HG02678 (cell line): Measurements from ENCODE around the gene PSMA8.
"Not testable (repeated sequence)": the region's sequence is repeated elsewhere in the genome, so short reads cannot be mapped to it uniquely, and the experiment has no call there.

Experiments
- ATAC-seq: cut with Tn5 transposase; IDR thresholded peaks from one replicate; pipeline ENCODE4 v1.9.1; 2021; ENCODE audit warnings: mild to moderate bottlenecking, moderate library complexity; ENCODE audit not compliant: unreplicated experiment

Gene PSMA8

GRCh38 chr18:26133652-26134051, at the start of gene PSMA8:
Gene PSMA8 (plus strand): TSS chr18:26133869. CDS start chr18:26133966, 97 bp downstream.
- peak; percentile 73 for ATAC-seq

GRCh38 chr18:26085056-26085455, 48.6 kb upstream of the PSMA8 start:
- ATAC-seq: no peak

DNA sequence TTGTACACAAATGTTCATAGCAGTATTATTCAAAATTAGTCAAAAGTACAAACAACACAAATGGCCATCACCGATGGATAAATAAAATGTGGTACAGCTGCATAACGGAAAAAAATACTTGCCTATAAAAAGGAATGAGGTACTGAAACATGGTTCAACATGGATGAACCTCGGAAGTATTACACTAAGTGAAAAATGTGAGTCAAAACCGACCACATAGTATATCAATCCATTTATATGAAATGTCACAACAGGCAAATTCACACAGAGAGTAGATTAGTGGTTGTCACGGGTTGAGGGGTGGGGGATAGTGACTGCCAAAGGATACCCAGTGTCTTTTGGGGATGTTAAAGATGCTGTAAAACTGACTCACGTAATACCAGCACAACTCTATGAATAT, 46.7 kb upstream of the PSMA8 start:
- ATAC-seq: no peak

- no peak for ATAC-seq
Measured at GRCh38 chr18:26088487-26088886, 45.2 kb upstream of the PSMA8 start.

GRCh38 chr18:26089293-26090129, 44.2 kb upstream of the PSMA8 start:
- peak; percentile 11 for ATAC-seq

DNA sequence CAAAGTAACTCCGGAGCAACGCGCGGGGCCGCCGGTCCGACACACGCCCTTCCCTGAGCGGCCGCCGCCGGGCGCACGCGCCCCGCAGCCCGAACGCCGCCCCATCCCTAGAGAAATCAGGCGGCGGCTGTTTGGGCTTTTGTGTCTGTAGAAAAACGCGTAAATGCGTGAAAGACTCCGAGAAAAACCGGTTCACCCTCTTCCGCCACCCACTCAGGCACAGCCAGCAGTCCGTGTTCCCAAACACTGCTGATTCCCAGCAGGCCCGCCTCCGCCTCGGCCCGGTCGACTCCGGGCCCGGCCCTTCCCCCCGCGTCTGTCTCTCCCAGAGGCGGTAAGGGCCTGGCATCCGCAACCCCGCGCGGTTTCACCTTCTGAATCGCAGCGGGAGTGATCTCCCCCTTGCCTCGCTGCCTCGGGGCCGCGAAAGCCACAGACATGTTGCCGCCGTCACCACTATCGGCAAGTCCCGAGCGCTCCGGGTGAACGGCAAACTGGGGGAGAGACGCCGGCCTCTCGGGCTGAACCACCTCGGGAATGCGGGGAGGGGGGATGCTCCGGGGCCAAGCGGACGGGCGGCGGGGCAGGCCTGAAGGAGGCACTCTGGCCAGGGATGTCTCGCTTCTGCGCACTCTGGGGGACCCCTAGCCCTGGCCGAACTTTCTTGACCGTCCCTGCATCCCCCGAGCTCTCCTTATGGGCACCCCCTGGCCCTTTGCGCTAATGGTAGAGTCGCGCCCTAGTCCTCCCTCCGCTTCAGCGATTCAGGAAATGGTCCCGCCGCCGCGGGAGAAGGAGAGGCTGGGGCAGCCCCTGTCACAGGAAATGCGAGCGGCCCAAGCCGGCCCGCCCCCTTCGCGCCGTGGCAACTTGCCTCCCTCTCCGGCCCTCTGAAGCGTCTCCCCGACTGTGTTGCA, 43.3 kb upstream of the PSMA8 start, which contains the start of gene SS18:
TSS of gene SS18 (minus strand) at position 484 of the 917 bp plus-strand sequence. CDS start at position 440, 44 bp downstream.
- peak; percentile 76 for ATAC-seq

- ATAC-seq: peak; percentile 42
Measured at GRCh38 chr18:26091047-26091630, 42.5 kb upstream of the PSMA8 start.

- ATAC-seq: no peak
Measured at GRCh38 chr18:26096852-26097251, 36.8 kb upstream of the PSMA8 start.

GRCh38 chr18:26097563-26097962, 36.1 kb upstream of the PSMA8 start:
- ATAC-seq: no peak

DNA sequence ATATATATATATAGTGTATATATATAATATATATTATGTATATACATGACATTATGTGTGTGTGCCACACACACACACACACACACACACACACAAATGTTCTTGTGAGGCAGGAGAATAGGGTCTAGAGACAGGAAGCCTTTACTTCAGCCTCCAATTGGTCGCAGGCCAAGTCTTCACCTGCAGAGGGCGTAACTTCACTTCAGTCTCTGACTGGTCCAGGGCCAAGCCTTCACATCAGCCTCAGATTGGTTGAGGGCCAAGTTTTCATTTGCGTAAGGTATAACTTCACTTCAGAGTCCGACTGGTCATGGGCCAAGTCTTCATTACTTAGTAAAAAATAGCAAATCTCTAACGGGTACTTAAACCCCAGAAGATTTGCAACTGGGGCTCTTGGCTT, 30.1 kb upstream of the PSMA8 start:
- ATAC-seq: no peak

GRCh38 chr18:26104035-26104434, 29.6 kb upstream of the PSMA8 start:
- ATAC-seq: no peak

DNA sequence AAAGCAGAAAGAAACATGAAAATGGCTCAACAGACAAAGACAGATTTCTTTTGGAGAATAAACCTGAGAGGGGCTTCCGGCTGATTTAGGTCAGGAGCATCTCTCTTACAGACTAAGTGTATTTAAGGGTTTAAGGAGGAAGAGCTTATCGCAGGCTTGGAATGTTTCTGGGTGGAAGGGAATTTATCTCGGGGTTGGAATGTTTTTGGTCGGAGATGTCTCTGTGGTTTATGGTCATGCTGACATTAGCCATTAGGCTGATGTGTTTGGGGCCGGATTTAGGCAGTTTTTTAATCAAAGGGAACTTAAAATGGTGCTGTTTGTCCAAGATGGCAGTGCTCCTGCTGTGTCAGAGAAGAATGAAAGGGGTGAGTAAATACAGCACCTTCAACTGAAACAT, 14.4 kb upstream of the PSMA8 start:
- ATAC-seq: no peak

DNA sequence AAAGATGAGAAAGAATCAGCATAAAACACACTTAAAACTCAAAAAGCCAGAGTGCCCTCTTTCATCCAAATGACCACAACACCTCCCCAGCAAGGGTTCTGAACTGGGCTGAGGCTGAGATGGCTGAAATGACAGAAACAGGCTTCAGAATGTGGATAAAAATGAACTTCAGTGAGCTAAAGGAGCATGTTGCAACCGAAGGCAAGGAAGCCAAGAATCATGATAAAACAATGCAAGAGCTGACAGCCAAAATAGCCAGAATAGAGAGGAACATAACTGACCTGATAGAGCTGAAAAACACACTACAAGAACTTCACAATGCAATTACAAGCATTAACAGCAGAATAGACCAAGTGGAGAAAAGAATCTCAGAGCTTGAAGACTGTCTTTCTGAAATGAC, 12.2 kb upstream of the PSMA8 start:
- no peak for ATAC-seq

DNA sequence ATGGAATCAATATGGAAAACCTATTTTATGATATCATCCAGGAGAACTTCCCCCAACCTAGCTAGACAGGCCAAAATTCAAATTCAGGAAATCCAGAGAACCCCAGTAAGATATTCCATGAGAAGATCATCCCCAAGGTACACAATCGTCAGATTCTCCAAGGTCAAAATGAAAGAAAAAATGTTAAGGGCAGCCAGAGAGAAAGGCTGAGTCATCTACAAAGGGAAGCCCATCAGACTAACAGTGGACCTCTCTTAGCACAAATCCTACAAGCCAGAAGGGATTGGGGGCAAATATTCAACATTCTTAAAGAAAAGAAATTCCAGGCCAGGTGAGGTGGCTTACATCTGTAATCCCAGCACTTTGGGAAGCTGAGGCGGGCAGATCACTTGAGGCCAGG, 11.7 kb upstream of the PSMA8 start:
- ATAC-seq: not testable (repeated sequence)

DNA sequence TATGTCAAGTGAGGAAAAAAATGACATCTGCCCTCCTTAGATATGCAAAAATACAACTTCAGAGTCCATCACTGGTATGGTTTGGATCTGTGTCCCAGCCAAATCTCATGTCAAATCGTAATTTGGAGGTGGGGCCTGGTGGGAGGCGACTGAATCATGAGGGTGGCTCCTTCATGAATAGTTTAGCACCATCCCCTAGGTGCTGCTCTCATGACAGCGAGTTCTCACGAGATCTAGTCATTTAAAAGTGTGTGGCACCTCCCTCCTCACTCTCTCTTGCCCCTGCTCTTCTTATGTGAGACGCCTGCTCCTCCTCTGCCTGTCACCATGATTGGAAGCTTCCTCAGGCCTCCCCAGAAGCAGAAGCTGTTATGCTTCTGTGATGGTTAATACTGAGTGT, 5.9 kb upstream of the PSMA8 start:
- no peak for ATAC-seq

DNA sequence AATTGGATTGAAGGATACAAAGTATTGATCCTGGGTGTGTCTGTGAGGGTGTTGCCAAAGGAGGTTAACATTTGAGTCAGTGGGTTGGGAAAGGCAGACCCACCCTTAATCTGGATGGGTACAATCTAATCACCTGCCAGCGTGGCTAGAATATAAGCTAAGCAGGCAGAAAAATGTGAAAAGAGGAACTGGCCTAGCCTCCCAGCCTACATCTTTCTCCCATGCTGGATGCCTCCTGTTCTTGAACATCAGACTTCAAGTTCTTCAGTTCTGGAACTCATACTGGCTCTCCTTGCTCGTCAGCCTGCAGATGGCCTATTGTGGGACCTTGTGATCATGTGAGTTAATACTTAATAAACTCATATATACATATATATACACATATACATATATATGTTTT, 5.5 kb upstream of the PSMA8 start:
- ATAC-seq: not testable (repeated sequence)

GRCh38 chr18:26134107-26134506, 438 bp downstream of the PSMA8 start:
- ATAC-seq: peak; percentile 26

GRCh38 chr18:26135548-26135947, 1.9 kb downstream of the PSMA8 start:
- ATAC-seq: no peak

- no peak for ATAC-seq
Measured at GRCh38 chr18:26157326-26157725, 23.7 kb downstream of the PSMA8 start.

DNA sequence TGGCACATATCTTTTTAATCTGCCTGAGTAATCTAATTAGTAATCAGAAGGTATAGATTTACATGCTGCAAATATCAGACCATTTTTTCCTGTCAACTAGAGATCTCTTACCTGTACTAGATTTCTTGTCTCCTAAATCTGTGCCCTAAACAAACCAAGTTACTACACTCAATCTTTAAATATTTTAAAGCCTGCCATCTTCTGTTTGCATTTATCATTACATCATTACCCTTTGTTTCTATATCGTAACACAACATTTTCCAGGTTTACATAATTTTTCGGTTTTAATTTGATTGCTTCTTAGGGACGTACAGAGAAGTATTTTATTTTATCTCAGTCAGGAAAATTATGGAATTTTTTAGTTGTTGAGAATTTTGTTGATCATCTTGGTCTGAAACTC, 25.7 kb downstream of the PSMA8 start:
- ATAC-seq: no peak

DNA sequence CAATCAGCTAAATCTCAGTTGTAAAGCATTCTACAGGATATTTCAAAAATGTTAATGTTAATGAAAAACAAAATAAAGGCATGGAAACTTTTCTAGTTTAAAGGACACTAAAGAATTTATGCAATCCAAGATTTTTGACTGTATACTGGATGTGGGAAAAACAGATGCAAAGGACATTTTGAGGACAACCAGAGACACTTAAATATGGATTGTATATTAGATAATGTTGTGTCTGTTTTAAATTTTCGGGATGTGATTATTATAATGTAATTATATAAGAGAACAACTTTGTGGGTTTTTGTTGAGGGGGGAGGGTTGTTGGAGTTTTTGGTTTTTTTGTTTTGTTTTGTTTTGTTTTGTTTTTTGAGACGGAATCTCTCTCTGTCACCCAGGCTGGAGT, 30.9 kb downstream of the PSMA8 start:
- ATAC-seq: no peak
